BJ (cell line): ENCODE measurements around the gene C2CD4B. TPM values are rescaled to one million over a fixed set of nuclear protein-coding genes. Genes with fewer than 3 reads are reported as not detected.
A peak's percentile ranks its signal among the peaks of the same experiment; 100 is the strongest.

Experiments used
- CTCF ChIA-PET: fragments of 350-600 bp; formaldehyde crosslinking; extraction: SDS; loops from one replicate; lab custom pipeline; 2021; ENCODE audit warnings: antibody characterized with exemption, inconsistent platforms; lab: Yijun Ruan, JAX
- POLR2A ChIA-PET: fragments of 300-600 bp; sonication (Branson Sonifier 250); formaldehyde crosslinking; extraction: SDS; loops from one replicate; lab custom pipeline; 2021; ENCODE audit warnings: antibody characterized with exemption; lab: Charles Lee
- DNase-seq: peaks from one replicate; pipeline ENCODE4 v3.0.0-alpha.2; 2011; ENCODE audit warnings: low read depth
- H3K27me3 ChIP-seq: 2 replicates; pipeline ENCODE4 v1.6.0; 2011; ENCODE audit warnings: low read length; ENCODE audit not compliant: control insufficient read depth, insufficient read depth
- H3K36me3 ChIP-seq: 2 replicates; pipeline ENCODE4 v1.5.1; 2011; ENCODE audit warnings: low read length; ENCODE audit not compliant: control insufficient read depth, insufficient read depth
- H3K4me3 ChIP-seq: 2 replicates; pipeline ENCODE4 v1.5.1; 2011; ENCODE audit warnings: low read depth, mild to moderate bottlenecking, control low read depth, low read length
- polyA plus RNA-seq: library from polyadenylated mRNA; depleted of rRNA; stranded (reverse); fragments of >200 nt; gene quantifications from 2 replicates; pipeline ENCODE4 v1.2.3, GENCODE V29; 2011
- TF ChIP-seq, protein P1 (sequence below): IDR thresholded peaks from 2 replicates; pipeline ENCODE4 v1.5.1; 2011; ENCODE audit warnings: low read depth, mild to moderate bottlenecking, control low read depth, inconsistent platforms, low read length, moderate library complexity; ENCODE audit not compliant: insufficient read depth

C2CD4B gene
- polyA plus RNA-seq, 1 experiment: not detected

DNA sequence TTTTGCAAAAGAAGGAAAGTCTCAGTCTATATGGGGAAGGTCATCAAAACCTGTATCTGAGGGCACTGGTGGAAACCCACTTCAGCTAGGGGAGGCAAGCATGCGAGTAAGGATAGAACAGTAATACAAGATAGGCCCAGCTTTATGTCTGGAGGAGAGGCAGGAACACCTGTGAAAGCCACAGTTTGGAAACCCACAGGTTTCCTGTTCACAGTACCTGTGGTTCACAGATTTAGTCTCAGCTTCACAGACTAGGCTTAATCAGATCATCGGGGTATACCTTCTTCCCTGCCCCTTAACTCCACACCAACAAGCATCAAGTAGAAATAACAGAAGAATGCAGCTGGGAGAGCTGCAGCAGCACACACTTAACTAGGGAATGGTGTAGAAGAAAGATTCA, 36.2 kb downstream of the C2CD4B start:
- Histone ChIP-seq H3K36me3 (no peaks in the 10 kb centered on the region), H3K27me3 (peaks cover 2% of the 10 kb centered on the region), H3K4me3 (no peak overlapping the region)
- no peak for DNase-seq
- ChIA-PET POLR2A (no interaction called here), CTCF (interaction anchor here (1.0 to 1.5 kb wide), 2 partner anchors 10 to 19 kb away, joined by 3 to 5 read pairs; no protein-coding TSS in a partner anchor)
- TF ChIP-seq, protein P1, sequence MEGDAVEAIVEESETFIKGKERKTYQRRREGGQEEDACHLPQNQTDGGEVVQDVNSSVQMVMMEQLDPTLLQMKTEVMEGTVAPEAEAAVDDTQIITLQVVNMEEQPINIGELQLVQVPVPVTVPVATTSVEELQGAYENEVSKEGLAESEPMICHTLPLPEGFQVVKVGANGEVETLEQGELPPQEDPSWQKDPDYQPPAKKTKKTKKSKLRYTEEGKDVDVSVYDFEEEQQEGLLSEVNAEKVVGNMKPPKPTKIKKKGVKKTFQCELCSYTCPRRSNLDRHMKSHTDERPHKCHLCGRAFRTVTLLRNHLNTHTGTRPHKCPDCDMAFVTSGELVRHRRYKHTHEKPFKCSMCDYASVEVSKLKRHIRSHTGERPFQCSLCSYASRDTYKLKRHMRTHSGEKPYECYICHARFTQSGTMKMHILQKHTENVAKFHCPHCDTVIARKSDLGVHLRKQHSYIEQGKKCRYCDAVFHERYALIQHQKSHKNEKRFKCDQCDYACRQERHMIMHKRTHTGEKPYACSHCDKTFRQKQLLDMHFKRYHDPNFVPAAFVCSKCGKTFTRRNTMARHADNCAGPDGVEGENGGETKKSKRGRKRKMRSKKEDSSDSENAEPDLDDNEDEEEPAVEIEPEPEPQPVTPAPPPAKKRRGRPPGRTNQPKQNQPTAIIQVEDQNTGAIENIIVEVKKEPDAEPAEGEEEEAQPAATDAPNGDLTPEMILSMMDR: no peak

DNA sequence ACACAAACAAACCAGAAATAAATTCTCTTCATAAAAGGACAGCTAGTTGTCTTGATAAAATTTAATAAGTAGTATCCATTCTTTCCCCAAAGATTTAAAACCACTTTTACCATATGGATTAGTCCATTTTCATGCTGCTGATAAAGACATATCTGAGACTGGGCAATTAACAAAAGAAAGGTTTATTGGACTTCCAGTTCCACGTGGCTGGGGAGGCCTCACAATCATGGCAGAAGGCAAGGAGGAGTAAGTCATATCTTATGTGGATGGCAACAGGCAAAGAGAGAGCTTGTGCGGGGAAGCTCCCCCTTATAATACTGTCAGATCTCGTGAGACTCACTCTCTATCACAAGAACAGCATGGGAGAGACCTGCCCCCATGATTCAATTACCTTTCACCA, 38.7 kb downstream of the C2CD4B start:
- CTCF ChIA-PET: interaction anchor here (0.6 to 2.4 kb wide), 8 partner anchors 14 to 190 kb away, joined by 3 to 14 read pairs (median 4); partner anchors contain the start of gene VPS13C
- H3K4me3 ChIP-seq: no peak overlapping the region
- POLR2A ChIA-PET: no interaction called here
- TF ChIP-seq, protein P1: no peak
- DNase-seq: no peak
- no peaks in the 10 kb centered on the region for H3K27me3 ChIP-seq
- H3K36me3 ChIP-seq: no peaks in the 10 kb centered on the region

DNA sequence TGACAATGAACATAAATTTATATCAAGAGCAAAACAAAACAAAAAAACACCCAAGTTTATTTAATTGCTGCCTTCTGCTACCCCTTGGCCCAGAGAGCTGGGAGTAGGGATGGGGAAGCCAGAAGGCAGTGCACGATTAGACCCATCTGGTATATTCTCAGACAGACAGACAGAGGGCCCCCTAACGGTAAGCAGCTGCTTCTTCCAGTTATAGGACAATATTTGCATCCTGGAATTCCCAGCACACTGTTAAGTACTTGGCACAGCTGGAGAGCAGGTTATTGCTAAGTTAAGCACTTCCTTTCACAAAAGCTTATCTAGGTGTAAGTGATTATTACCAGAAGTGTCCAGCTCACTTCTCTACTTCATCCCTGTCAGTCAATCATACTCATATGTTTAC, 39.3 kb downstream of the C2CD4B start:
- Histone ChIP-seq H3K36me3 (no peaks in the 10 kb centered on the region), H3K27me3 (no peaks in the 10 kb centered on the region), H3K4me3 (no peak overlapping the region)
- TF ChIP-seq, protein P1: peak; percentile 60
- DNase-seq: no peak
- CTCF ChIA-PET: interaction anchor here (0.9 to 2.4 kb wide), 8 partner anchors 12 to 191 kb away, joined by 3 to 14 read pairs (median 4); partner anchors contain the start of gene VPS13C
- POLR2A ChIA-PET: no interaction called here

DNA sequence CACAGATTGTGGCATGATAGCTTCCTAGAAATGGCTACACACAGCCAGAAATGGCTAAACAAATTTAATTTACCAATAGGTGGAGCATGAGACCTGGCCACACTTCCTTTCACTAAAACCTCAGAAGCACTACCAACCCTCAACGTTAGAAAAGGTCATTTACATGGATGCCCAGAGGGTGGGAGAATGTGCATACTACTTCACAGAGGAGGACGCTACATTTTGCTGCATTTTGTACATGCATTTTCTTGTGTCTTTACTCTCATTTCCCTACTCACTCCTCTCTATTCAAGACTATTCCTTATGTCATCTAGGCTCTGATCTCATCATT, 40.1 kb downstream of the C2CD4B start:
- TF ChIP-seq, protein P1: no peak
- Histone ChIP-seq H3K4me3 (no peak overlapping the region), H3K36me3 (no peaks in the 10 kb centered on the region), H3K27me3 (no peaks in the 10 kb centered on the region)
- ChIA-PET POLR2A (no interaction called here), CTCF (interaction anchor here (0.9 to 2.4 kb wide), 4 partner anchors 13 to 182 kb away, joined by 3 to 14 read pairs (median 6); no protein-coding TSS in a partner anchor)
- DNase-seq: no peak

DNA sequence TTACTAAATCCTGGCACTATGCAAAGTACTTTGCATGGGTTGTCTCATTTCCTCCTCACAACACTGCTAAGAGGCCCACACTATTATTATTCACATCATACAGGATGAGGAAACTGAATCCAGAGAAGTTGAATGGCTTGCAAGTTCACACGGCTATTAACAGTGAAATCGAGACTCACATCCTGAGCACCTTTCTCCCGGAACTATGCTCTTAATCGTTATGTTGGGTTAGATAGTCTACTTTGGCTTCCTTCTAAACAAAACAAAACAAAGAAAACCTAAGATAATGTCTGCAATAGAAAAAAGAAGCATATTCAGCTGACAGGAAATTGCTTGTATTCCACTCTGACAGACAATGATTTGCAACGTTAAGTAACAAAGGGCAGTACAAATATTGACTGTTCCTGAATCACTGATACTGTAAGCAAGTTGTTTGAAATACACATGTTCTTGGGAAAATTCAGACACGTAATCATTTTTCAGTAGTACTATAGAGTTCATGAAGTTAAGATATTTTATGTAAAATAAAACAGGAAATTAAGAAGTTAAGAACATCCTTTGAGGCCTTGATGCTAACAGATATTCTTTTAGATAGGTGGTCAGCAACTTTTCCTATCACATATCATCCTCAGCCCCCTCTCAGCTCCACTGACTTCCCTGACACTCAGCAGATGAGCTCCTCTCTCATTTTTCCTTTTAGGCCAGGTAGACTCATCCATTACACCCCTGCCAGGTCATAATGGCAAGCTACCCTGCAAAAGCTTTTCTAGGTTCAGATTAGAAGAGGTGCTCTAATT, 40.7 kb downstream of the C2CD4B start:
- POLR2A ChIA-PET: no interaction called here
- TF ChIP-seq, protein P1: no peak
- Histone ChIP-seq H3K36me3 (no peaks in the 10 kb centered on the region), H3K4me3 (no peak overlapping the region), H3K27me3 (no peaks in the 10 kb centered on the region)
- CTCF ChIA-PET: interaction anchor here (0.9 to 2.4 kb wide), 6 partner anchors 13 to 183 kb away, joined by 3 to 14 read pairs (median 4); partner anchors contain the start of gene VPS13C
- DNase-seq: no peak
